ENCODE measurements around the gene PPT1.

Gene PPT1

DNA sequence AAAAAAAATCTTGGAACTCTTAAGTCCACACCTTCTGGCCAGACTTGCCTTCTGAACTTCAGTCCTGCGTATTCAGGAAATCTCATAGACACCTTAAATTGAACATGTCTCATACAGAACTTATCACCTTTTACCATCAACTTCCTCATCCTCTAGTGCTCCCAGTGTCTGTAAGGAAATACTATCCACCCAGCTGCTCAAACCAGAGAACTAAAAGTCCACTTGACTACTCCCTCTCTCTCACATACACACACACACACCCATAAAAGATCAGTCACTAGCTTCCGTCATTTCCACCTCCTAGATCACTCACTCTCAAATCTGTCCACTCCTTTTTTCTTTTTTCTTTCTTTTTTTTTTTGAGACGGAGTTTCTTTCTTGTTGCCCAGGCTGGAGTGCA, 67.4 kb downstream of the PPT1 start:
- DNase-seq (ENCODE audit: low spot score), result no peak

DNA sequence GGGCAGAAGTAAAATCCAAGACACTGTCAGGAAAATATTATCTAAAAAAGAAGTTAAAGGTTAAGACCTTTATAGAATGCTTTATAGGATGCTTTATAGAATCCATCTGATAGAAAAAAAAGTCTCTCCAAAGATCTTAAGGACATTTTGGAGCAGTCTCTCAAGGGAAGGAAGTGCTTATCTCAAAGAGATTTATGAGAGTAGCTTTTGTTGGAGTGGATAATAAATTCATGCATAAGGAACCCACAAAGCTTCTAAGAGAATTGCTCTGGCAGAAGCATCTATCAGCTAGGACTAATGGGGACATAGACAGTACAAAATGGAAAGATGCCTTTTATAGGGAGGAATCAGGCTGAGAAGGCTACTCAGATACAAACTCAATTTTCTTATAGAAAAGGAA, 69.4 kb downstream of the PPT1 start:
- no peak for DNase-seq (ENCODE audit: low spot score)

DNA sequence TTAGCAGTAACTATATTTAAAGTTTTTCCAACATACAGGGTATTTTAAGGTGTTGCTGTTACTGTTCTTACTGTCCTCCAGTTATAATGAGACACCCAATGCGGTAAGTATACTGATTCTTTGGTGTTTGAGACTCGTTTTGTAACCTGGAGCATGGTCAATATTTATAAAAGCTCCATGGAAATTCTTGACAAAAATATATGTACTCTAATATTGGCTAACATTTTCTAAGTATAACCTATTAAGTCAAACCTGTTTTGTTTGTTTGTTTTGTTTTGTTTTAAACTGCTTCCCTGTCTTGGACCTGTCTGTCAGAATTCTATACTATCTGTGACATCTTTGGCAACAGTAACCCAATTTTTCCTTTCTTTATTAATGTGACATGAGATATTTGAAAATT, 72.4 kb downstream of the PPT1 start:
- no peak for DNase-seq (ENCODE audit: low spot score)

DNA sequence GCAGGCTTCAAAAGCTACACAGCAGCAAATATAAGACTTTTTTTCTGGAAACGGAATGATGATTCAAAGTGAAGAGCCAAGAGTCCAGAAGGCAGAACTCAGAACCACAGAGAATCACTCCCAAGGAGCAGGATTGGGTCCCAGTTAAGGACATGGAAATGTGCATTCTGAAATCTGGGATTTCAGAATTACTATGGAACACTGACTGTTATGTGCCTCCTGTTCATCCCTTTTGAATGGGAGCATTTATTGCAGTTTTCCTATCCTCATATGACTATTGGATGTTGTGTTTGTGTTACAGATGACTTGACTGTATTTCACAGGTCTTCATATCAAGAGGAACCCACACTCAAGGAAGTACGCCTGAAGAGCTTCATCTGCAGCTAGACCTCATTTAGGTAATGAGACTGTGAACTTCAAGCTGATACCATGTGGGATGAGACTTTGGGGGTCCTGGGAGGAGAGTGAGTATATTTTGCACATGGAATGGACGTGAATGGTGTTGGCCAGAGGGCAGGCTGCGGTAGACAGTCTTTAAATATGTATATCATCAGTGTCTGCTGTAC, 73.6 kb downstream of the PPT1 start:
- DNase-seq (ENCODE audit: low spot score), result no peak

Measured in CD4-positive, alpha-beta T cell treated with Interleukin-6 at 100 ng/mL for 8 hours (primary cell).